ENCODE results near the gene PPP1CA. TPM values are rescaled to one million over a fixed set of nuclear protein-coding genes. Genes with fewer than 3 reads are reported as not detected.
"Not testable (repeated sequence)": the region's sequence is repeated elsewhere in the genome, so short reads cannot be mapped to it uniquely, and the experiment has no call there.

PPP1CA gene
- total and polyA plus RNA-seq, 7 donors, result 72.6 to 191 (median 108) TPM

- TF ChIP-seq CTCF (IDR thresholded peaks at IDR 0.05), result no peak
- ATAC-seq, result no peak
- no peaks in the 10 kb centered on the region for H3K36me3 ChIP-seq (ENCODE audit: insufficient read depth in 1 of 2, low read depth in 1 of 2)
- no peak overlapping the region for H3K27ac ChIP-seq
- intact Hi-C loops (cut with DNase I), result no loop called here
- peaks cover 5% of the 10 kb centered on the region for H3K4me1 ChIP-seq
- peaks cover 0 to 30% (median 9%) of the 10 kb centered on the region in 3 donors for H3K27me3 ChIP-seq (ENCODE audit: insufficient read depth in 3 of 3, low read length in 2 of 3)
- DNase-seq, result no peak
- WGBS, 3 donors, result 89 to 93% (median 89%) methylated on average over 9 of the region's 9 CpGs
- no peaks in the 10 kb centered on the region for H3K9me3 ChIP-seq
- H3K4me3 ChIP-seq, result no peak overlapping the region
Measured at GRCh38 chr11:67405688-67406339, 4.2 kb upstream of the PPP1CA start.

DNA sequence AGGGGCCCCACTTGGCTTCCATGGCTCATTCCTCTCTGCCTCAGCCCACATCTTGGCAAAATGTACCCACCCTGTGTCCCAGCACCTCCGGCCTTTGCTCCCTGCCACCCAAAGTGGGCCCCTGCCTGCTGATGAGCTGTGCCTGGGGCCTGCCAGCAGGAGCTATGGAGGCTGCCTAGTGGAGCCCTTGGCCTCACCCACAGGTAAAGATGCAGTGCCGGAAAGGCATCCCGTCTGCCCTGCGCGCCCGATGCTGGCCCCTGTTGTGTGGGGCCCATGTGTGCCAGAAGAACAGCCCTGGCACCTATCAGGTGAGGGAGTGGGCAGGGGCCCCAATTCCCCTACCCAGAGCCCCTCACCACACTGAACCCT is 3.5 kb upstream of the PPP1CA start:
- no peaks in the 10 kb centered on the region for H3K9me3 ChIP-seq
- TF ChIP-seq CTCF (IDR thresholded peaks at IDR 0.05), result no peak
- H3K27ac ChIP-seq, result no peak overlapping the region
- DNase-seq, result no peak
- peaks cover 11% of the 10 kb centered on the region for H3K4me1 ChIP-seq
- H3K36me3 ChIP-seq (ENCODE audit: insufficient read depth in 1 of 2, low read depth in 1 of 2), result peaks cover 0 to 6% of the 10 kb centered on the region in 2 donors
- WGBS, 3 donors, result 86 to 95% (median 89%) methylated on average over 6 of the region's 6 CpGs
- ATAC-seq, result no peak
- H3K4me3 ChIP-seq, result no peak overlapping the region
- peaks cover 0 to 24% (median 7%) of the 10 kb centered on the region in 3 donors for H3K27me3 ChIP-seq (ENCODE audit: insufficient read depth in 3 of 3, low read length in 2 of 3)
- intact Hi-C loops (cut with DNase I), result no loop called here

- 72 to 80% (median 74%) methylated on average over 13 of the region's 13 CpGs for WGBS, 3 donors
- peaks cover 0 to 19% (median 4%) of the 10 kb centered on the region in 3 donors for H3K27me3 ChIP-seq (ENCODE audit: insufficient read depth in 3 of 3, low read length in 2 of 3)
- no peak overlapping the region for H3K4me3 ChIP-seq
- peaks cover 16% of the 10 kb centered on the region for H3K4me1 ChIP-seq
- H3K36me3 ChIP-seq (ENCODE audit: insufficient read depth in 1 of 2, low read depth in 1 of 2), result peaks cover 0 to 11% of the 10 kb centered on the region in 2 donors
- ATAC-seq (no peak), DNase-seq (no peak)
- intact Hi-C loops (cut with DNase I), result loop anchor here (5.0 kb wide), 1 partner anchor 63 kb away; the partner anchor contains the start of gene TMEM134 (in 2 of the 2)
- no peak overlapping the region for H3K27ac ChIP-seq
- H3K9me3 ChIP-seq, result no peaks in the 10 kb centered on the region
- TF ChIP-seq CTCF (IDR thresholded peaks at IDR 0.05), result no peak
Measured at GRCh38 chr11:67404515-67405195, 3.0 kb upstream of the PPP1CA start.

- H3K27me3 ChIP-seq (ENCODE audit: insufficient read depth in 3 of 3, low read length in 2 of 3); DNase-seq; ATAC-seq; H3K4me3 ChIP-seq; H3K9me3 ChIP-seq: not testable (repeated sequence)
- H3K4me1 ChIP-seq, result peaks cover 29% of the 10 kb centered on the region
- intact Hi-C loops (cut with DNase I), result loop anchor here (2.0 to 5.0 kb wide), 2 partner anchors 16 to 64 kb away; partner anchors contain the start of gene TMEM134 (in 2 of the 2)
- WGBS, 3 donors, result 97 to 98% (median 98%) methylated on average over 9 of the region's 9 CpGs
- H3K27ac ChIP-seq, result peak overlapping the region; percentile 95
- peaks cover 0 to 27% of the 10 kb centered on the region in 2 donors for H3K36me3 ChIP-seq (ENCODE audit: insufficient read depth in 1 of 2, low read depth in 1 of 2)
Measured at GRCh38 chr11:67403085-67403484, 1.4 kb upstream of the PPP1CA start.

DNA sequence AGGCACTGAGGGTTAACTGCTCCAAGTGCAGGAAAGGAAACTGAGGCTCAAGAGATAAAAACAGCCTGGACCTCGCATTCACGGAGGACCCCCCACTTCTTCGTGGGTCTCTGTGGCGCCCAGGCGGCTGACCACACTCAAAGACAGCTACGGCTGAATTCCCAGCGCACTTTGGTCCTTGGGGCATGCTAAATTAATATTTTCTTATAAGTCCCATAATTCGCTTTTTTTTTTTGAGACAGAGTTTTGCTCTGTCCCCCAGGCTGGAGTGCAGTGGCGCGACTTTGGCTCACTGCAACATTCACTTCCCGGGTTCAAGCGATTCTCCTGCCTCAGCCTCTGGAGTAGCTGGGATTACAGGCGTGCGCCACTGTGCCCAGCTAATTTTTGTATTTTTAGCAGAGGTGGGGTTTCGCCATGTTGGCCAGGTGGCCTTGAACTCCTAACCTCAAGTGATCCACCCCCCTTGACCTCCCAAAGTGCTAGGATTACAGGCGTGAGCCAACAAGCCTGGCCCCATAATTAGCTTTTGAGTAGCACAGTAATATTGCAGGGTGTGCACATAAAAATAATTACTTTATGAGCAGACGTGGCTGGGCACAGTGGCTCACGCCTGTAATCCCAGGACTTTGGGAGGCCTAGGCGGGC is 658 bp upstream of the PPP1CA start:
- Histone ChIP-seq H3K27ac (peak overlapping the region; percentile 95), H3K4me1 (peaks cover 32% of the 10 kb centered on the region), H3K36me3 (ENCODE audit: insufficient read depth in 1 of 2, low read depth in 1 of 2) (peaks cover 0 to 34% of the 10 kb centered on the region in 2 donors), H3K4me3 (peak overlapping the region; percentile 99)
- ATAC-seq; H3K9me3 ChIP-seq; DNase-seq; H3K27me3 ChIP-seq (ENCODE audit: insufficient read depth in 3 of 3, low read length in 2 of 3): not testable (repeated sequence)
- intact Hi-C loops (cut with DNase I), result loop anchor here (2.0 to 5.0 kb wide), 2 partner anchors 16 to 65 kb away; partner anchors contain the start of gene TMEM134 (in 2 of the 2)
- WGBS, 3 donors, result 45 to 53% (median 50%) methylated on average over 19 of the region's 19 CpGs
